Esophagus muscularis mucosa (tissue), 4 donors: Measurements from ENCODE around the gene LRRC41.

Experiments
- EP300 ChIP-seq: sonication (generic); formaldehyde crosslinking; IDR thresholded peaks from one replicate; pipeline ENCODE4 v1.6.1; 2017; ENCODE audit warnings: antibody characterized with exemption
- POLR2A ChIP-seq: fragments of 450-650 bp; IDR thresholded peaks from one replicate; pipeline ENCODE4 v1.6.1; 2017; ENCODE audit warnings: antibody characterized with exemption, moderate library complexity, mild to moderate bottlenecking, low read depth
- POLR2AphosphoS5 ChIP-seq, 2 donors: sonication (generic); formaldehyde crosslinking; IDR thresholded peaks; one replicate each; pipeline ENCODE4 v1.6.1; 2017; ENCODE audit warnings: antibody characterized with exemption in 2 of 2
- TF ChIP-seq, protein P1 (sequence below), 3 experiments: fragments of 200-600 bp in 2 of 3; fragments of 450-650 bp in 1 of 3; sonication (generic) in 2 of 3; IDR thresholded peaks; one replicate each; pipeline ENCODE4 v1.5.1; 2017 to 2019; ENCODE audit warnings: antibody characterized with exemption in 3 of 3, mild to moderate bottlenecking in 2 of 3, moderate library complexity in 1 of 3

DNA sequence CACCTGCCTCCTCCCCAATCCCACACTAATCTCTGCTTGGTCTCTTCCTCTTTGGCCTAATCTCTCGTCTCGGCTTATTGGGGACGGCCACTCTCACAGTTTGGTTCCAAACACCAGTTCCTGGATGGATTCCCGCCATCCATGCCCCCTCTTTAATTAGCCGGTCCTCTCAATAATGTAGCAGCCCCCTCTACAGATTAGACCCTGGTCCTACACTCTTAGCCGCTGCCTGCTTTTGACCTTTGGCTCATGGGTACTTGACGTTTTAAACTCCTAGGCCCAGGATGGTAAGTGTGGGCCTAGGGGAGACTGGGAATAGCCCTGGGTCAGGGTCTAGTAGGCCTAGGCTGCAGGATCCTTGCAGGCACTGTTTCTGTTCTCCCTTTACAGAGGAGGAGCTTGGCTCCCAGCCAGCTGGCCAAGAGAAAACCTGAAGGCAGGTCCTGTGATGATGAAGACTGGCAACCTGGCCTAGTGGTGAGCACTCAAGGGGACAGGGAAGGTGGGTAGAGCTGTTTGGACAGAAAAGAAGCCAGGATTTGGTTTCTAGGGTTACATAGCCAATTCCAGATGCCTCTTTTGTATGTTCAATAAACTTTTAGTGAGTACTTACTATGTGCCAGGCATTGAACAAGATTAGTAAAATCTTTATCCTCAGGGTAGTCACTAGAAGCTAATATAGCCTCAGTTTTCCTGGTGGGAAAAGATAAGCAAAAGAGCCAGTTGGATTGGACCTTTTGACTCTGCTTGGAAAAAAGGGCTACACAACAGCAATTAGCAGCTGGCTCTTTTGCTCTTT is 55.1 kb downstream of the LRRC41 start:
- TF ChIP-seq, protein P1, sequence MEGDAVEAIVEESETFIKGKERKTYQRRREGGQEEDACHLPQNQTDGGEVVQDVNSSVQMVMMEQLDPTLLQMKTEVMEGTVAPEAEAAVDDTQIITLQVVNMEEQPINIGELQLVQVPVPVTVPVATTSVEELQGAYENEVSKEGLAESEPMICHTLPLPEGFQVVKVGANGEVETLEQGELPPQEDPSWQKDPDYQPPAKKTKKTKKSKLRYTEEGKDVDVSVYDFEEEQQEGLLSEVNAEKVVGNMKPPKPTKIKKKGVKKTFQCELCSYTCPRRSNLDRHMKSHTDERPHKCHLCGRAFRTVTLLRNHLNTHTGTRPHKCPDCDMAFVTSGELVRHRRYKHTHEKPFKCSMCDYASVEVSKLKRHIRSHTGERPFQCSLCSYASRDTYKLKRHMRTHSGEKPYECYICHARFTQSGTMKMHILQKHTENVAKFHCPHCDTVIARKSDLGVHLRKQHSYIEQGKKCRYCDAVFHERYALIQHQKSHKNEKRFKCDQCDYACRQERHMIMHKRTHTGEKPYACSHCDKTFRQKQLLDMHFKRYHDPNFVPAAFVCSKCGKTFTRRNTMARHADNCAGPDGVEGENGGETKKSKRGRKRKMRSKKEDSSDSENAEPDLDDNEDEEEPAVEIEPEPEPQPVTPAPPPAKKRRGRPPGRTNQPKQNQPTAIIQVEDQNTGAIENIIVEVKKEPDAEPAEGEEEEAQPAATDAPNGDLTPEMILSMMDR (IDR thresholded peaks at IDR 0.05) = no peak
- no peak for TF ChIP-seq POLR2AphosphoS5 (IDR thresholded peaks at IDR 0.05)
- no peak for TF ChIP-seq EP300
- no peak for TF ChIP-seq POLR2A
